Ramos (cell line): ENCODE measurements around the gene TRA2B.
"Not testable (repeated sequence)": the region's sequence is repeated elsewhere in the genome, so short reads cannot be mapped to it uniquely, and the experiment has no call there.

Experiments
- in situ Hi-C: fragments of 300-500 bp; cut with MboI; formaldehyde crosslinking; loops from one replicate; pipeline ENCODE4 v1.14.3; 2022; ENCODE audit warnings: low sequenced_read_pairs; ENCODE audit not compliant: unreplicated experiment

The TRA2B gene

GRCh38 chr3:185930393-185931107 is 7.3 kb downstream of the TRA2B start:
- in situ Hi-C loops, result loop anchor here (10.0 kb wide), 1 partner anchor 854 kb away; the partner anchor contains the start of gene EIF4A2

DNA sequence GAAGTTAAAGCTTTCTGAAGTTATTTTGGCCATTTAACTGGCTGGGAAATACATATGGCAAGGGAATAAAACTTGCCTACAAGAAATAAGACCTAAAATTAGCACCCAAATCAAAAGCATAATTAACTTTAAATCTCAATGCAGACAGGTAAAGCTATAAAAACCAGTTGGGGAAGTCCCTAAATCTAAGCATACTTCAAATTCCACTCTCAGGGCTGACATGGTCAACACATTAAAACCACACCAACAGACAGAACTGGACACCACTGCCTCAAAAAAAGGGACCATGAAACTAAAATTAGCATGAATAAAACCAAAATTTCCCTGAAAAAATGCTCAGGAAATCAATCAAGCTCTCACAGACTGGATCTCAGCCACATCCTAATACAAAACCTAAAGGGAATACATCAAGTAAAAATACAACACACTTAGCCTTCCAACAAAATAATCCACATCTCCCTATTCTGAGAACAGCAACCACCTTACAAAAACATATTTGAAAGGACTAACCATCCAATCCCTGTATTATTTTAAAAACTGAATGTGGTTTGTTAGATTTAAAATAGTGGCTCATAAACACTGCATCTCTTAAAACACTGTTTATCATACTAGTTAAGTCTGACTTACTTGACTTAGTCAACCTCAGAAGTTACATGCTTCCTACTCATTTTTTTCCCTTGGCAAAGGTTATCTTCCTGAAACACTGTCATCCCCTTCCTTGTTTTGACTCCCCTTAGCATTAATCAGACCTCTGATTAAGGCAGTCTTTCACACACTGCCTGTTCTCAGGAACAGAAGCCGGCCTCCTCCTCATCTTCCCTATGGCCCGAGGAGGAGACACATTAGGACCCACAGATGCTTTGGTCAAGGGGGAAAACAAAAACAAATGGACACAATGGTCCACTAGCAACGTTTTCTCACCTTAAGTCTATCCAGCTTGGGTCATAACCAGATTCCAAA is 8.3 kb downstream of the TRA2B start:
- in situ Hi-C loops, result loop anchor here (10.0 kb wide), 1 partner anchor 855 kb away; the partner anchor contains the start of gene EIF4A2

- in situ Hi-C loops, result no loop called here
These were observed 9.3 kb downstream of the TRA2B start for GRCh38 chr3:185928496-185928895.

DNA sequence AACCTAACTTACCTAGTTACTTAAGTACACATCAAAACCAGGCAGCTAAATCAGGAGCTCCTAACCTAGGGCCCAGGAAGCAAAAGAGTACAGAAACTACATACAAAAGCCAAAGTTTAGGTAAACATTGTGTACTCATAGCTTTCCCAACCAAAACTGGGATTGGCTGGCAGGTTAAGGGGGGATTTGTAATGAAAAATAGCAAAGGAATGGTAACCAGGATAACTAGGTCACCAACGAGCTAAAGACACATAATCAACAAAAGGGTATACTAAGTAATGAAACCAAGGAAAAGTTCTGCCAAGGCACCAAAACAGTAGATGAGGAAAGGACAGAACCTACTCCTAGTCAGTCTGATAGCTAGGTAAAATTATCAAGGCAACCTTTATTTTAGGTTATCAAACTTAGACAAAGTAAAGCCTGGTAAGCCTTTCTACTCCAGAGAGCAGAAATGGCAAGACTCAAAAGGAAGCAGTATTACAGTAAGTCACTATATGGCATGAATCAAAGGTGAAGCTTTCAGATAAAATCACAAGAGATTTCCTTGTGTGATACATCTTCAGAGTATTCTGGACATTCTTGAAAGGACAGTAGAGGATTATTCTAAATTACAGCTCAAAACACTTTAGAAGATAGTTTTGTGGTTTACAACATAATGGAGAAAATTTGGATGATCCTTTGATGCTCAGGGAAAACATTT is 10.2 kb downstream of the TRA2B start:
- in situ Hi-C loops, result no loop called here

DNA sequence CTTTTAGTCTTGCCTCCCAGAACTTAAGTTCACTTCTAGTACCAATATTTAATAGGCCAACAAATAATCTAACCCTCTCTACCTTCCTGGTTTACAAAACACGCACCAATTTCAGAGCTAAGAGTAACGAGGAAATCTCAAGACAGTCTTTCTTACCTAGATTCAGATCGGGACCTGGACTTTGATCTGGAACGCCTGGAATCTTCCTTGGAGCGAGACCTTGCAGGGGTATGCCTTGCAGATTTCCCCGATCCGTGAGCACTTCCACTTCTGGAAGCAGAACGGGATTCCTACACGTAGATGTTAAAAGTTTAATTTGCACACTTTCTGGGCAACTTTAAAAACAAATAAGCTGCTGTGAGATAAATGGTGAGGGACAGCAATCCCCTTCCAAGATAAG is 11.4 kb downstream of the TRA2B start:
- in situ Hi-C loops, result no loop called here

GRCh38 chr3:185925353-185925752 is 12.5 kb downstream of the TRA2B start:
- in situ Hi-C loops, result no loop called here

GRCh38 chr3:185924375-185924774 is 13.4 kb downstream of the TRA2B start:
- in situ Hi-C loops, result no loop called here

GRCh38 chr3:185920184-185920583 is 17.6 kb downstream of the TRA2B start:
- in situ Hi-C loops, result no loop called here

DNA sequence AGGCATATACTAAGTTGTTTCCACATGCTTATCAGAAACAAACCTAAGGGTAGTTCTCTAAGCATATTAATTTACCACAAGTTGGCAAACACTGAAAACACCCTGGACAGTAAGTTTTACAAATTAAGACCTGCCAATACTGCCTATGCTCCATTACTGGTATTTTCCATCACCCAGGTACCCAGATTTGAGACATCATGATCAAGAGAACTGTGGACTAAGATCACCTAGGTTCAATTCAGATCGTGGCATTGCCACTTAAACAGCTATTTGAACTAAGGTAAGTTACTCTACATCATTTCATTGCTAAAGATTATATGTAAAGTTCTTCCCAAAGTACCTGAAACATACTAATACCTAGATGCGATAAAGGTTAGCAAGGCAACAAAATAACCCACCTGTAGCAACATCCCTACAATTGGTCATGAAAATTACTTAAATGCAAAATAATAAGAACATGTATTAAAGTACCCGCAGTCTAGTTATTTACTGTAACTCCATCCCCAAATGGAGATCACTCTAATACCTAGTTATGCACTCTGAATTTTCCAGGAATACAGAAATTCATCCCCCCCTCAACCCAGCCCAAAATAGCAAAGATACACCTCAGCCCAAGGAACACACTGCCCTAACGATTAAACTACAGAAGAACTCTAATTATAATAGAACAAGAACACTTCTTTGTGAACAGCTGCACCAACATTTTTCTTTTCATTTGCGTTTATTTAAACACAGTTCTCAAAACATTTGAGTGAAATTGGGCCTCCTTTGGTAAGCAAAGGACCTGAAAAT is 21.6 kb downstream of the TRA2B start:
- in situ Hi-C loops, result no loop called here

DNA sequence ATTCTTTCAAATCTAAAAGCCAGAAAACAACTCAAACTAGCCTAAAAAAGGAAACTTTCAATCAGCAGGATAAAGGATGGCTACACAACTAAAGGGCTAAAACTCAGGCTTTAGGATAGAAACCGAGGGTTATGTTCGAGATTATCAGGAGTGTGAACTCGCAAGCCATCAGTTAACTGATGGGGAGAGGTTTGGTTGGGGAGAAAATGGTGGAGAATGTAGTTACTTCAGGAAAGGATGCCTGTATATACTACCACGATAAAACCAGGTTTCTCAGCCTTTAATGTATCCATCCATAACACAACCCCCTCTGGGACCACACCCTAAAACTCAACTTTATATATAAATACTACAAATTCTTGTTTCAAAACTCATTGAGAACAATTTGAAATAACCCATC is 22.2 kb downstream of the TRA2B start:
- in situ Hi-C loops, result no loop called here

DNA sequence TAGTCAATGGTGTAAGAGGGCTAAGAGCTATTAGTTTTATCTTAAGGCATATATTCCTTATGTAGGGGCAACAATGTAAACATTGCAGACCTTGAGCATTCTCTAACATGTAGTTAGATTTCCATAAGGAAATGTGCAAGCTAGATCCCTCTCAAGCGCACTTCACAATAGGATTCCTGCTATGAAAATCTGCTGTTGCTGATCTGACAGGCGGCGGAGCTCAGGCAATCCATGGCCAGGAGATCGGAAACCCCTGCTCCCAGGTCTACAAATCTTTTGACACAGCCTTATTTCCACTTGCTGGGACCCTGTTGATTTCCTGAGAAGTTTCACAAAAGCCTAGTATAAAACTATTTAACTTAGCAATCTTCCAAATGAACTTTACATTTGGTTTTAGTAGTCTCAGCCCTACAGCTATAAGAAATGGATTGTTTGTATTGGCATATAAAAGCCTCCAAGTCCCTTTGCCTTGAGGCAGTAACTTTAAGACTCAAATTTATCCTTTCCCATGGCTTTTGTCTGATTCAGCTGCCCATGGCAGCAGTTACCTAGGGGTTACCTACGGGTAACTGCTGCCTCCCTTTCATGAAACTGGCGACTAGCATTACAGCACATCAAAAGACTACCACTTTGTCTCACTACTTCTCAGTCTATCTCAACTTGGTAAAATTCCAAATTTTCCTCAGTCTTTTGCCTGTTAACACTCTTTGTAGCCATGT is 22.7 kb downstream of the TRA2B start:
- in situ Hi-C loops, result no loop called here

- in situ Hi-C loops, result no loop called here
These were observed 24.6 kb downstream of the TRA2B start for GRCh38 chr3:185912929-185913901.

DNA sequence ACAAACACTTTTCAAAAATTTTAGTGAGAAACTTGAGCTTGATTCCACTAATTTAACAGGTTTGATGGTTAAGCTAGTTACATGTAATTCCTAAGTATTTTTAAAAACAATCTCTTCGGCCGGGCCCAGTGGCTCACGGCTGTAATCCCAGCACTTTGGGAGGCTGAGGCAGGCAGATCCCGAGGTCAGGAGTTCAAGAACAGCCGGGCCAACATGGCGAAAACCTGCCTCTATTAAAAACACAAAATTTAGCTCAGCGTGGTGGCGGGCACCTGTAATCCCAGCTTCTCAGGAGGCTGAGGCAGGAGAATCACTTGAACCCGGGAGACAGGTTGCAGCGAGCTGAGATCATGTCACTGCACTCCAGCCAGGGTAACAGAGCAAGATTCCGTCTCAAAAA is 25.3 kb downstream of the TRA2B start:
- in situ Hi-C loops, result no loop called here

DNA sequence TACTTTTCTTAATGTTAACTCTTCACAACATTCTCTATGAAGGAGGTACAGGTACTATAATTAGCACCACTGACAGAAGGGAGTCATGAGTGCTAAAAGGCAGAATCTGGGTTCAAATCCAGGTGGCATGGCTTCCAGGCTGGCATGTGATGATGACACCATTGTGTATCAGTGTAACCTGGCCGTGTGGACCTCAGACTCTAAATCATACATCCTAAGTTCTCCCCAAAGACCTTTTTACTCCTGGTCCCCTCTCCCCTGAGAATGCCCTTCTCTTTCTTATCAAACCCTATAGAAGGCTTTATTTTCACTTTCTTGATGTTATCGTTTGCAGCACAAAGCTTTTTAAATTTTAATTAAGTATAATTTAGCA is 26.8 kb downstream of the TRA2B start:
- in situ Hi-C loops, result not testable (repeated sequence)

- in situ Hi-C loops, result not testable (repeated sequence)
These were observed 27.3 kb downstream of the TRA2B start for GRCh38 chr3:185910322-185911075.

GRCh38 chr3:185909913-185910312 is 27.9 kb downstream of the TRA2B start:
- in situ Hi-C loops, result not testable (repeated sequence)

- in situ Hi-C loops, result no loop called here
These were observed 37.6 kb downstream of the TRA2B start for GRCh38 chr3:185900228-185900627.
